ENCODE results near the gene GPR84. TPM values are rescaled to one million over a fixed set of nuclear protein-coding genes. Genes with fewer than 3 reads are reported as not detected.

The GPR84 gene
- total and polyA plus RNA-seq, 2 of the 13 experiments (the other 11 are each of a cell fraction or from before 2014, with no cell fraction given): not detected

GRCh38 chr12:54358945-54359761, 5.1 kb downstream of the GPR84 start (continued):
- TF ChIP-seq AHDC1 (CRISPR knock-in tag; IDR thresholded peaks at IDR 0.05; ENCODE audit: borderline replicate concordance) (no peak), ETS1 (CRISPR knock-in tag; IDR thresholded peaks at IDR 0.05) (no peak), HNRNPLL (IDR thresholded peaks at IDR 0.05; ENCODE audit: low read depth, low read length, poor library complexity, severe bottlenecking) (no peak), ZNF816 (CRISPR knock-in tag; IDR thresholded peaks at IDR 0.05; ENCODE audit: borderline replicate concordance) (no peak), RERE (CRISPR knock-in tag; IDR thresholded peaks at IDR 0.05; ENCODE audit: low read depth) (no peak; the same call in 1 of the 2 replicates), CSRNP2 (CRISPR knock-in tag; conservative IDR thresholded peaks at IDR 0.05; ENCODE audit: low read depth) (no peak), TAF15 (IDR thresholded peaks at IDR 0.05; ENCODE audit: low read depth, low read length, poor library complexity, severe bottlenecking) (no peak), CREM (IDR thresholded peaks at IDR 0.05) (peak; percentile 63), CREM (CRISPR knock-in tag; IDR thresholded peaks at IDR 0.05) (no peak), CBX1 (IDR thresholded peaks at IDR 0.05; ENCODE audit: low read depth) (peak; percentile 13), AKAP8 (CRISPR knock-in tag; IDR thresholded peaks at IDR 0.05) (no peak), ZNF558 (CRISPR knock-in tag; IDR thresholded peaks at IDR 0.05; ENCODE audit: borderline replicate concordance) (no peak)
